HUES48 (cell line): Measurements from ENCODE around the gene HOXC9.

Experiments
- H3K27ac ChIP-seq: one replicate; pipeline ENCODE4 v1.7.0; 2013; ENCODE audit warnings: low read depth, low read length, inconsistent platforms
- H3K27me3 ChIP-seq: 2 replicates; pipeline ENCODE4 v1.6.1; 2013; ENCODE audit warnings: mild to moderate bottlenecking, low read length; ENCODE audit not compliant: control insufficient read depth, insufficient read depth
- H3K36me3 ChIP-seq: 2 replicates; pipeline ENCODE4 v1.6.1; 2013; ENCODE audit warnings: low read length; ENCODE audit not compliant: control insufficient read depth, insufficient read depth
- H3K4me1 ChIP-seq: 2 replicates; pipeline ENCODE4 v1.6.1; 2013; ENCODE audit warnings: mild to moderate bottlenecking, low read length; ENCODE audit not compliant: control insufficient read depth, insufficient read depth
- H3K4me3 ChIP-seq: 2 replicates; pipeline ENCODE4 v1.5.1; 2013; ENCODE audit warnings: mild to moderate bottlenecking, low read depth, low read length
- H3K9ac ChIP-seq: 2 replicates; pipeline ENCODE4 v1.6.1; 2013; ENCODE audit warnings: mild to moderate bottlenecking, low read depth, low read length, moderate library complexity
- H3K9me3 ChIP-seq: 2 replicates; pipeline ENCODE4 v1.6.1; 2013; ENCODE audit warnings: low read length; ENCODE audit not compliant: control insufficient read depth, insufficient read depth

HOXC9 gene

GRCh38 chr12:54005531-54005852, 5.5 kb downstream of the HOXC9 start:
- peaks cover 100% of the 10 kb centered on the region for H3K27me3 ChIP-seq
- 0 out of 2 replicates have a peak, but pooled peaks cover 2% of the 10 kb centered on the region for H3K4me1 ChIP-seq
- no peaks in the 10 kb centered on the region for H3K36me3 ChIP-seq
- no peaks in the 10 kb centered on the region for H3K9me3 ChIP-seq
- H3K9ac ChIP-seq: no peak overlapping the region
- H3K4me3 ChIP-seq: no peak overlapping the region
- no peak overlapping the region for H3K27ac ChIP-seq

- Histone ChIP-seq H3K36me3 (no peaks in the 10 kb centered on the region), H3K4me1 (peaks cover 5% of the 10 kb centered on the region; the same call in 1 of the 2 replicates), H3K27me3 (peaks cover 100% of the 10 kb centered on the region), H3K9ac (no peak overlapping the region), H3K9me3 (no peaks in the 10 kb centered on the region), H3K27ac (no peak overlapping the region), H3K4me3 (no peak overlapping the region)
Observed at GRCh38 chr12:54005853-54006558, 6.0 kb downstream of the HOXC9 start.

GRCh38 chr12:54006559-54007220, 6.7 kb downstream of the HOXC9 start:
- Histone ChIP-seq H3K27ac (no peak overlapping the region), H3K4me1 (peaks cover 12% of the 10 kb centered on the region), H3K9ac (no peak overlapping the region), H3K36me3 (no peaks in the 10 kb centered on the region), H3K9me3 (no peaks in the 10 kb centered on the region), H3K4me3 (no peak overlapping the region), H3K27me3 (peaks cover 100% of the 10 kb centered on the region)

- Histone ChIP-seq H3K4me1 (peaks cover 12% of the 10 kb centered on the region), H3K27ac (no peak overlapping the region), H3K9ac (no peak overlapping the region), H3K4me3 (no peak overlapping the region), H3K9me3 (no peaks in the 10 kb centered on the region), H3K27me3 (peaks cover 100% of the 10 kb centered on the region), H3K36me3 (no peaks in the 10 kb centered on the region)
Observed at GRCh38 chr12:54007538-54008259, 7.7 kb downstream of the HOXC9 start.

GRCh38 chr12:54008260-54008552, 8.2 kb downstream of the HOXC9 start:
- H3K27me3 ChIP-seq: peaks cover 100% of the 10 kb centered on the region
- H3K27ac ChIP-seq: no peak overlapping the region
- peaks cover 12% of the 10 kb centered on the region for H3K4me1 ChIP-seq
- no peaks in the 10 kb centered on the region for H3K9me3 ChIP-seq
- no peaks in the 10 kb centered on the region for H3K36me3 ChIP-seq
- no peak overlapping the region for H3K9ac ChIP-seq
- H3K4me3 ChIP-seq: no peak overlapping the region

GRCh38 chr12:54009171-54010052, 9.5 kb downstream of the HOXC9 start:
- H3K4me3 ChIP-seq: no peak overlapping the region
- H3K9ac ChIP-seq: no peak overlapping the region
- H3K27me3 ChIP-seq: peaks cover 100% of the 10 kb centered on the region

GRCh38 chr12:54010053-54010971, 10.4 kb downstream of the HOXC9 start:
- Histone ChIP-seq H3K9me3 (no peaks in the 10 kb centered on the region), H3K4me3 (no peak overlapping the region), H3K9ac (no peak overlapping the region), H3K27ac (no peak overlapping the region), H3K27me3 (peaks cover 100% of the 10 kb centered on the region), H3K4me1 (peaks cover 17% of the 10 kb centered on the region), H3K36me3 (no peaks in the 10 kb centered on the region)

More at GRCh38 chr12:54009171-54010052, 9.5 kb downstream of the HOXC9 start:
- Histone ChIP-seq H3K4me1 (peaks cover 17% of the 10 kb centered on the region), H3K27ac (no peak overlapping the region), H3K9me3 (no peaks in the 10 kb centered on the region), H3K36me3 (no peaks in the 10 kb centered on the region)

- Histone ChIP-seq H3K4me3 (no peak overlapping the region), H3K27ac (no peak overlapping the region), H3K4me1 (peaks cover 17% of the 10 kb centered on the region)
Observed at GRCh38 chr12:54010972-54011664, 11.2 kb downstream of the HOXC9 start.

GRCh38 chr12:54011665-54012532, 11.9 kb downstream of the HOXC9 start:
- H3K27ac ChIP-seq: no peak overlapping the region
- no peaks in the 10 kb centered on the region for H3K9me3 ChIP-seq
- no peak overlapping the region for H3K4me3 ChIP-seq
- peaks cover 100% of the 10 kb centered on the region for H3K27me3 ChIP-seq
- no peak overlapping the region for H3K9ac ChIP-seq
- peaks cover 17% of the 10 kb centered on the region for H3K4me1 ChIP-seq
- H3K36me3 ChIP-seq: no peaks in the 10 kb centered on the region

More at GRCh38 chr12:54010972-54011664, 11.2 kb downstream of the HOXC9 start:
- H3K36me3 ChIP-seq: no peaks in the 10 kb centered on the region
- no peak overlapping the region for H3K9ac ChIP-seq
- no peaks in the 10 kb centered on the region for H3K9me3 ChIP-seq
- H3K27me3 ChIP-seq: peaks cover 100% of the 10 kb centered on the region
